SK-N-SH (cell line): Measurements from ENCODE around the gene ZBTB34. TPM values are rescaled to one million over a fixed set of nuclear protein-coding genes. Genes with fewer than 3 reads are reported as not detected.

Experiments
- CTCF ChIA-PET: fragments of 300-600, 350-600 bp; formaldehyde crosslinking; extraction: SDS; loops from one replicate; lab custom pipeline; 2021; lab: Yijun Ruan, JAX
- POLR2A ChIA-PET: fragments of 350-600 bp; sonication (Branson Sonifier 250); formaldehyde crosslinking; extraction: SDS; loops from one replicate; lab custom pipeline; 2020; ENCODE audit warnings: antibody characterized with exemption, inconsistent platforms; lab: Yijun Ruan, JAX
- DNase-seq: peaks from one replicate; pipeline ENCODE4 v3.0.0; 2012
- H2AFZ ChIP-seq: fragments of 200-600 bp; sonication (generic); 2 replicates; pipeline ENCODE4 v1.8.1; 2016; ENCODE audit warnings: antibody characterized with exemption, mild to moderate bottlenecking, low read depth
- H3F3A ChIP-seq: fragments of 200-600 bp; sonication (generic); replicated peaks from 2 replicates; pipeline ENCODE3; 2016; ENCODE audit warnings: antibody characterized with exemption, mild to moderate bottlenecking; ENCODE audit not compliant: insufficient read depth
- H3K27ac ChIP-seq, 2 experiments: fragments of 200-500 bp in 1 of 2; fragments of 200-600 bp in 1 of 2; sonication (Bioruptor generic) in 1 of 2; sonication (generic), shearing (Covaris generic) in 1 of 2; 2 replicates each; pipeline versions ENCODE4 v1.5.1 to v1.6.1; 2014 to 2016; ENCODE audit warnings: low read depth in 2 of 2, inconsistent platforms in 1 of 2, low read length in 1 of 2, mild to moderate bottlenecking in 1 of 2, mixed read lengths in 1 of 2
- H3K27me3 ChIP-seq: fragments of 200-600 bp; sonication (generic), shearing (Covaris generic); 2 replicates; pipeline ENCODE4 v1.6.1; 2016; ENCODE audit warnings: mixed run types; ENCODE audit not compliant: insufficient read depth
- H3K36me3 ChIP-seq, 2 experiments: fragments of 200-500 bp in 1 of 2; fragments of 200-600 bp in 1 of 2; sonication (Bioruptor generic) in 1 of 2; sonication (generic) in 1 of 2; replicated peaks in 1 of 2; 2 replicates each; pipeline versions ENCODE3 to v1.5.1; 2014 to 2016; ENCODE audit warnings: low read length in 1 of 2, mild to moderate bottlenecking in 1 of 2; ENCODE audit not compliant: insufficient read depth in 2 of 2, control insufficient read depth in 1 of 2
- H3K4me1 ChIP-seq, 2 experiments: fragments of 200-500 bp in 1 of 2; fragments of 200-600 bp in 1 of 2; sonication (Bioruptor generic) in 1 of 2; sonication (generic), shearing (Covaris generic) in 1 of 2; 2 replicates each; pipeline versions ENCODE4 v1.5.1 to v1.6.1; 2014 to 2016; ENCODE audit warnings: low read depth in 1 of 2, low read length in 1 of 2, mixed run types in 1 of 2; ENCODE audit not compliant: insufficient read depth in 2 of 2, control insufficient read depth in 1 of 2
- H3K4me2 ChIP-seq: fragments of 200-600 bp; sonication (generic), shearing (Covaris generic); 2 replicates; pipeline ENCODE4 v1.6.1; 2017; ENCODE audit warnings: mixed run types
- H3K4me3 ChIP-seq, 2 experiments: fragments of 200-500 bp in 1 of 2; fragments of 200-600 bp in 1 of 2; sonication (Bioruptor generic) in 1 of 2; sonication (generic), shearing (Covaris generic) in 1 of 2; 2 replicates each; pipeline versions ENCODE4 v1.5.1 to v1.8.1; 2014 to 2016; ENCODE audit warnings: low read depth in 2 of 2, inconsistent platforms in 1 of 2, low read length in 1 of 2, mild to moderate bottlenecking in 1 of 2, mixed read lengths in 1 of 2, moderate library complexity in 1 of 2
- H3K79me2 ChIP-seq: fragments of 200-600 bp; sonication (generic); 2 replicates; pipeline ENCODE4 v1.8.1; 2017; ENCODE audit warnings: mild to moderate bottlenecking; ENCODE audit not compliant: insufficient read depth
- H3K9ac ChIP-seq: fragments of 200-600 bp; sonication (generic); 2 replicates; pipeline ENCODE4 v1.6.1; 2017; ENCODE audit warnings: mixed run types
- H3K9me2 ChIP-seq: fragments of 200-600 bp; sonication (generic); 2 replicates; pipeline ENCODE4 v1.6.1; 2017; ENCODE audit warnings: mixed run types
- H3K9me3 ChIP-seq: fragments of 200-600 bp; sonication (generic); 2 replicates; pipeline ENCODE4 v1.6.1; 2017; ENCODE audit warnings: mixed run types, mild to moderate bottlenecking, moderate library complexity
- H4K20me1 ChIP-seq: fragments of 200-600 bp; sonication (generic); 2 replicates; pipeline ENCODE4 v1.6.1; 2017; ENCODE audit warnings: mild to moderate bottlenecking, mixed run types; ENCODE audit not compliant: insufficient read depth
- CHD2 ChIP-seq: fragments of 150-350 bp; IDR thresholded peaks from 2 replicates; pipeline ENCODE4 v1.6.1; 2018; ENCODE audit warnings: low read length; ENCODE audit not compliant: partially characterized antibody
- FOSL2 ChIP-seq: IDR thresholded peaks from 2 replicates; pipeline ENCODE4 v1.4.0; 2012; ENCODE audit warnings: low read depth, mild to moderate bottlenecking, moderate library complexity, borderline replicate concordance
- FOXM1 ChIP-seq: IDR thresholded peaks from 2 replicates; pipeline ENCODE4 v1.4.0; 2012; ENCODE audit warnings: low read depth, mild to moderate bottlenecking
- GATA2 ChIP-seq: sonication (generic); formaldehyde crosslinking; IDR thresholded peaks from 2 replicates; pipeline ENCODE4 v1.5.0; 2020; ENCODE audit warnings: mild to moderate bottlenecking, missing genetic modification reagents
- MXI1 ChIP-seq: IDR thresholded peaks from 2 replicates; pipeline ENCODE4 v1.6.1; 2012; ENCODE audit warnings: mild to moderate bottlenecking, low read depth, low read length, improper control_type of control experiment
- NFIC ChIP-seq: IDR thresholded peaks from 2 replicates; pipeline ENCODE4 v1.4.0; 2012; ENCODE audit warnings: borderline replicate concordance
- POLR2AphosphoS5 ChIP-seq: IDR thresholded peaks from 2 replicates; pipeline ENCODE4 v1.6.1; 2012; ENCODE audit warnings: low read depth, low read length
- RAD21 ChIP-seq: IDR thresholded peaks from 2 replicates; pipeline ENCODE4 v1.6.1; 2012; ENCODE audit warnings: mild to moderate bottlenecking, low read length
- RCOR1 ChIP-seq: fragments of 150-350 bp; IDR thresholded peaks from 2 replicates; pipeline ENCODE4 v1.6.1; 2017; ENCODE audit warnings: antibody characterized with exemption, low read length
- RFX5 ChIP-seq: IDR thresholded peaks from 2 replicates; pipeline ENCODE4 v1.6.1; 2012; ENCODE audit warnings: mild to moderate bottlenecking, improper control_type of control experiment, low read length
- SIN3A ChIP-seq: IDR thresholded peaks from 2 replicates; pipeline ENCODE4 v1.6.1; 2012; ENCODE audit warnings: low read depth, mild to moderate bottlenecking, low read length, moderate library complexity, borderline replicate concordance
- TEAD4 ChIP-seq: IDR thresholded peaks from 2 replicates; pipeline ENCODE4 v1.4.0; 2012; ENCODE audit warnings: mild to moderate bottlenecking, borderline replicate concordance; ENCODE audit not compliant: insufficient read depth
- WGBS: methylation state at CpG from one replicate; pipeline ENCODE4 v1.1.6; 2017; ENCODE audit warnings: low lambda C conversion rate; 5-methylcytosine and 5-hydroxymethylcytosine counted together
- polyA plus RNA-seq, 3 experiments: library from polyadenylated mRNA; depleted of rRNA; stranded (reverse); fragments of >200 nt; gene quantifications; 2 replicates each; pipeline ENCODE4 v1.2.3, GENCODE V29; 2012
- TF ChIP-seq, protein P1 (sequence below): fragments of 150-350 bp; IDR thresholded peaks from 2 replicates; pipeline ENCODE4 v1.6.1; 2017; ENCODE audit warnings: antibody characterized with exemption, low read length, low read depth, borderline replicate concordance
- TF ChIP-seq, protein P2 (sequence below): fragments of 200-600 bp; sonication (generic); IDR thresholded peaks from 2 replicates; pipeline ENCODE4 v1.6.1; 2017; ENCODE audit warnings: antibody characterized with exemption, mild to moderate bottlenecking, moderate library complexity
- TF ChIP-seq, protein P3 (sequence below): IDR thresholded peaks from 2 replicates; pipeline ENCODE4 v1.4.0; 2012; ENCODE audit warnings: low read depth, borderline replicate concordance
- TF ChIP-seq, protein P4 (sequence below): IDR thresholded peaks from 2 replicates; pipeline ENCODE4 v1.4.0; 2012; ENCODE audit warnings: low read depth, borderline replicate concordance

ZBTB34 gene
- polyA plus RNA-seq, 1 of the 3 experiments (the other 2 are of a cell fraction), result 2.9 TPM

DNA sequence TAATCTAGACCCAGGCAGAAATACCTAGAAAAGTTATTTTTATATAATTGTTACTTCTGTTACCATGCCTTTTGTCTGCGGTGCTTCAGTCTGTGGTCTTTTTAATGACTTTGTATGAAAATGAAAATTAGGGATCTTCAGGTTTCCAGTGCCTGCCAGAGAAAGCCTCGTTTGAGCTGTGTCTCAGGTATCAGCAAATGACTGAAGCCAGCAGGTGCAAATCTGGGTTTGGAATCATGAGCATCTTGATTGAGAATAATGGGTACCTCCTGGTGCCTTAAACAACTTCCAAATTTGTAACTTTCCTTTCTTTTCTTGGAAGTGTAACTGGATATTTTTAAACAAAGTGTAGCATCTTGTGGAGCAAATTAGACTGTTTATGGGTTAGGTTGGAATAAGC is 4.3 kb downstream of the ZBTB34 start:
- Histone ChIP-seq H2AFZ (no peak overlapping the region), H3K4me3 (no peak overlapping the region), H3K4me2 (no peak overlapping the region)
- TF ChIP-seq, protein P1, sequence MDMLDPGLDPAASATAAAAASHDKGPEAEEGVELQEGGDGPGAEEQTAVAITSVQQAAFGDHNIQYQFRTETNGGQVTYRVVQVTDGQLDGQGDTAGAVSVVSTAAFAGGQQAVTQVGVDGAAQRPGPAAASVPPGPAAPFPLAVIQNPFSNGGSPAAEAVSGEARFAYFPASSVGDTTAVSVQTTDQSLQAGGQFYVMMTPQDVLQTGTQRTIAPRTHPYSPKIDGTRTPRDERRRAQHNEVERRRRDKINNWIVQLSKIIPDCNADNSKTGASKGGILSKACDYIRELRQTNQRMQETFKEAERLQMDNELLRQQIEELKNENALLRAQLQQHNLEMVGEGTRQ, result no peak
- TF ChIP-seq FOSL2 (no peak), RCOR1 (no peak), MXI1 (no peak), FOXM1 (no peak), GATA2 (CRISPR knock-in tag) (no peak), TEAD4 (no peak)
- TF ChIP-seq, protein P2, sequence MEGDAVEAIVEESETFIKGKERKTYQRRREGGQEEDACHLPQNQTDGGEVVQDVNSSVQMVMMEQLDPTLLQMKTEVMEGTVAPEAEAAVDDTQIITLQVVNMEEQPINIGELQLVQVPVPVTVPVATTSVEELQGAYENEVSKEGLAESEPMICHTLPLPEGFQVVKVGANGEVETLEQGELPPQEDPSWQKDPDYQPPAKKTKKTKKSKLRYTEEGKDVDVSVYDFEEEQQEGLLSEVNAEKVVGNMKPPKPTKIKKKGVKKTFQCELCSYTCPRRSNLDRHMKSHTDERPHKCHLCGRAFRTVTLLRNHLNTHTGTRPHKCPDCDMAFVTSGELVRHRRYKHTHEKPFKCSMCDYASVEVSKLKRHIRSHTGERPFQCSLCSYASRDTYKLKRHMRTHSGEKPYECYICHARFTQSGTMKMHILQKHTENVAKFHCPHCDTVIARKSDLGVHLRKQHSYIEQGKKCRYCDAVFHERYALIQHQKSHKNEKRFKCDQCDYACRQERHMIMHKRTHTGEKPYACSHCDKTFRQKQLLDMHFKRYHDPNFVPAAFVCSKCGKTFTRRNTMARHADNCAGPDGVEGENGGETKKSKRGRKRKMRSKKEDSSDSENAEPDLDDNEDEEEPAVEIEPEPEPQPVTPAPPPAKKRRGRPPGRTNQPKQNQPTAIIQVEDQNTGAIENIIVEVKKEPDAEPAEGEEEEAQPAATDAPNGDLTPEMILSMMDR, result no peak
- TF ChIP-seq, protein P3, sequence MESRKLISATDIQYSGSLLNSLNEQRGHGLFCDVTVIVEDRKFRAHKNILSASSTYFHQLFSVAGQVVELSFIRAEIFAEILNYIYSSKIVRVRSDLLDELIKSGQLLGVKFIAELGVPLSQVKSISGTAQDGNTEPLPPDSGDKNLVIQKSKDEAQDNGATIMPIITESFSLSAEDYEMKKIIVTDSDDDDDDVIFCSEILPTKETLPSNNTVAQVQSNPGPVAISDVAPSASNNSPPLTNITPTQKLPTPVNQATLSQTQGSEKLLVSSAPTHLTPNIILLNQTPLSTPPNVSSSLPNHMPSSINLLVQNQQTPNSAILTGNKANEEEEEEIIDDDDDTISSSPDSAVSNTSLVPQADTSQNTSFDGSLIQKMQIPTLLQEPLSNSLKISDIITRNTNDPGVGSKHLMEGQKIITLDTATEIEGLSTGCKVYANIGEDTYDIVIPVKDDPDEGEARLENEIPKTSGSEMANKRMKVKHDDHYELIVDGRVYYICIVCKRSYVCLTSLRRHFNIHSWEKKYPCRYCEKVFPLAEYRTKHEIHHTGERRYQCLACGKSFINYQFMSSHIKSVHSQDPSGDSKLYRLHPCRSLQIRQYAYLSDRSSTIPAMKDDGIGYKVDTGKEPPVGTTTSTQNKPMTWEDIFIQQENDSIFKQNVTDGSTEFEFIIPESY, result no peak
- TF ChIP-seq, protein P4, sequence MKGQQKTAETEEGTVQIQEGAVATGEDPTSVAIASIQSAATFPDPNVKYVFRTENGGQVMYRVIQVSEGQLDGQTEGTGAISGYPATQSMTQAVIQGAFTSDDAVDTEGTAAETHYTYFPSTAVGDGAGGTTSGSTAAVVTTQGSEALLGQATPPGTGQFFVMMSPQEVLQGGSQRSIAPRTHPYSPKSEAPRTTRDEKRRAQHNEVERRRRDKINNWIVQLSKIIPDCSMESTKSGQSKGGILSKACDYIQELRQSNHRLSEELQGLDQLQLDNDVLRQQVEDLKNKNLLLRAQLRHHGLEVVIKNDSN, result no peak
- TF ChIP-seq, all 33 proteins: peak for 0
- no peaks in the 10 kb centered on the region for H3K9me2 ChIP-seq
- POLR2A ChIA-PET, result no interaction called here
- H3K27me3 ChIP-seq, result no peaks in the 10 kb centered on the region
- no peaks in the 10 kb centered on the region for H3K9me3 ChIP-seq
- WGBS, result 64% methylated on average over 2 of the region's 2 CpGs
- DNase-seq, result no peak
- peaks cover 85% of the 10 kb centered on the region for H3K79me2 ChIP-seq
- peaks cover 35 to 44% of the 10 kb centered on the region in 2 experiments for H3K36me3 ChIP-seq
- no peak overlapping the region for H3K27ac ChIP-seq
- no peak overlapping the region for H3K9ac ChIP-seq
- H4K20me1 ChIP-seq, result peaks cover 37% of the 10 kb centered on the region
- CTCF ChIA-PET, result interaction anchor here (0.8 to 1.4 kb wide), 3 partner anchors 8 to 63 kb away, joined by 3 to 4 read pairs (median 3); no protein-coding TSS in a partner anchor
- H3K4me1 ChIP-seq, result peaks cover 0 to 18% of the 10 kb centered on the region in 2 experiments; a peak in 2 of 4 replicates
- H3F3A ChIP-seq, result no peaks in the 10 kb centered on the region

DNA sequence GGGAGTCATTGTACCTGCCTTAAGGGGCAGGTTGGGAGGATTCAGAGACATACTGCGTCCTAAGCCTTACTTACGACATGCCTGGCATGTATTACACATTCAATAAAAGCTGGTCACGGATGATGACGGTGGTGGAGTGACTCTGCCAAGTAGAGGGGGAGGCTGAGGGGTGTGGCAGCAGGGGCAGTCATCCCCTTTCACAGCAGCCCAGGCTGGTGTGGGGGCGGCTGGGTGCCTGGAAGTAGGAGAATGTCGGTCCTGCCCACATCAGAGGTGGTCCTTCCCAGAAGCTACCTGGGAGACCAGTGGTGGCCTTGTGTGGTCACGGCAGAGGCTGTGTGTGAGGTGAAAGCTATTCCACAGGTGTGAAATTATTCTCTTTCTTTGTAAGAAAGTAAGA is 8.9 kb downstream of the ZBTB34 start:
- Histone ChIP-seq H3K27ac (no peak overlapping the region), H3K36me3 (peaks cover 23 to 30% of the 10 kb centered on the region in 2 experiments), H3F3A (no peaks in the 10 kb centered on the region), H3K9me2 (no peaks in the 10 kb centered on the region), H4K20me1 (peaks cover 13% of the 10 kb centered on the region), H3K4me3 (no peak overlapping the region), H3K79me2 (peaks cover 92% of the 10 kb centered on the region), H2AFZ (no peak overlapping the region), H3K4me1 (no peaks in the 10 kb centered on the region), H3K9me3 (no peaks in the 10 kb centered on the region), H3K9ac (no peak overlapping the region), H3K27me3 (no peaks in the 10 kb centered on the region), H3K4me2 (no peak overlapping the region)
- DNase-seq, result no peak
- ChIA-PET CTCF (interaction anchor here (1.0 to 1.2 kb wide), 2 partner anchors 9 to 71 kb away, joined by 3 to 4 read pairs; partner anchors contain the start of gene ZBTB34), POLR2A (no interaction called here)
- WGBS, result 92% methylated on average over 7 of the region's 7 CpGs
- TF ChIP-seq, protein P4, result no peak
- TF ChIP-seq FOSL2 (no peak), FOXM1 (no peak), RCOR1 (no peak), NFIC (no peak), POLR2AphosphoS5 (no peak), RAD21 (no peak), CHD2 (no peak), RFX5 (no peak), SIN3A (no peak)
- TF ChIP-seq, protein P1, result no peak
- TF ChIP-seq, protein P2, result no peak
